Fibroblast of pulmonary artery (primary cell): ENCODE measurements around the gene RAB27B.
"Not testable (repeated sequence)": the region's sequence is repeated elsewhere in the genome, so short reads cannot be mapped to it uniquely, and the experiment has no call there.

Experiments used
- DNase-seq: peaks from one replicate; pipeline ENCODE4 v3.0.0-alpha.2; 2010; ENCODE audit warnings: low read depth
- H3K4me3 ChIP-seq: replicated peaks from 2 replicates; pipeline ENCODE4 v1.5.1; 2011; ENCODE audit warnings: low read depth, mild to moderate bottlenecking, control low read depth, low read length, moderate library complexity
- TF ChIP-seq, protein P1 (sequence below): IDR thresholded peaks from 2 replicates; pipeline ENCODE4 v1.5.1; 2011; ENCODE audit warnings: mild to moderate bottlenecking, control low read depth, low read length, inconsistent platforms; ENCODE audit errors: missing control alignments

Gene RAB27B

DNA sequence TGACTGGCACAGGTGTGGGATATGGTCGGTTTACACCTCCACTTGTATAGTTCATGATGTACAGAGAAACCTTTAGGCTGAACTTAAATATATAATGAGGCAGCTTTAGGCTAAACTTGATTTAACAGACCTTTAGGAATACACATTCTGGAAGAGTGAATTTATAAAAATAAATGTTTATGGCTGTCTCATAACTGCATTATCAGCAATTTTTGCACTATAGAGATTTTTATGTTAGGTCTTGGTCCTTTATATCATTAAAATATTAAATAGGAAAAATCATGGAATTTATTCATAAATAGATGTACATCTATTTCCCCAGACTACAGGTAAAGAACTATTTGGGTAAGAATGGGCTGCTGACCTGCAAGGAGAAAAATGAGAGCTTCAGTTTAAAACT is 19.8 kb downstream of the RAB27B start:
- TF ChIP-seq, protein P1, sequence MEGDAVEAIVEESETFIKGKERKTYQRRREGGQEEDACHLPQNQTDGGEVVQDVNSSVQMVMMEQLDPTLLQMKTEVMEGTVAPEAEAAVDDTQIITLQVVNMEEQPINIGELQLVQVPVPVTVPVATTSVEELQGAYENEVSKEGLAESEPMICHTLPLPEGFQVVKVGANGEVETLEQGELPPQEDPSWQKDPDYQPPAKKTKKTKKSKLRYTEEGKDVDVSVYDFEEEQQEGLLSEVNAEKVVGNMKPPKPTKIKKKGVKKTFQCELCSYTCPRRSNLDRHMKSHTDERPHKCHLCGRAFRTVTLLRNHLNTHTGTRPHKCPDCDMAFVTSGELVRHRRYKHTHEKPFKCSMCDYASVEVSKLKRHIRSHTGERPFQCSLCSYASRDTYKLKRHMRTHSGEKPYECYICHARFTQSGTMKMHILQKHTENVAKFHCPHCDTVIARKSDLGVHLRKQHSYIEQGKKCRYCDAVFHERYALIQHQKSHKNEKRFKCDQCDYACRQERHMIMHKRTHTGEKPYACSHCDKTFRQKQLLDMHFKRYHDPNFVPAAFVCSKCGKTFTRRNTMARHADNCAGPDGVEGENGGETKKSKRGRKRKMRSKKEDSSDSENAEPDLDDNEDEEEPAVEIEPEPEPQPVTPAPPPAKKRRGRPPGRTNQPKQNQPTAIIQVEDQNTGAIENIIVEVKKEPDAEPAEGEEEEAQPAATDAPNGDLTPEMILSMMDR = no peak
- no peak for DNase-seq
- no peak overlapping the region for H3K4me3 ChIP-seq

DNA sequence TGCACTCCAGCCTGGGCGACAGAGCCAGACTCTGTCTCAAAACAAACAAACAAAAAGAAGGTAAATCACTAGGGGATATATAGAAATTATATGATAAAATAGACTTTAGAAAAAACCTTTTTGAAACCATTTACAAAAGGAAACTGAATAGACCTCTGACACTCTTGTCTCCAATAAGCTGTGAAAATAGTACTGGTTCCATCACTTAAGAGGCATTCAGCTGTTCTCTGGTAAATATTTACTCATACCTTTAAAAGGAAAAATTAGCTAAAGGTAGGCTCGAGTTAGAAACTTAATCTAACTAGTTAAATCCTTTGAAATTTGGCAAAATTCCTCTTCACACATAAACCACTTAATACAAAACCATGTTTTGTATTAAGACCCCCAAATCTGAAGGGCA is 21.4 kb downstream of the RAB27B start:
- DNase-seq = no peak
- H3K4me3 ChIP-seq = no peak overlapping the region
- TF ChIP-seq, protein P1 = no peak

DNA sequence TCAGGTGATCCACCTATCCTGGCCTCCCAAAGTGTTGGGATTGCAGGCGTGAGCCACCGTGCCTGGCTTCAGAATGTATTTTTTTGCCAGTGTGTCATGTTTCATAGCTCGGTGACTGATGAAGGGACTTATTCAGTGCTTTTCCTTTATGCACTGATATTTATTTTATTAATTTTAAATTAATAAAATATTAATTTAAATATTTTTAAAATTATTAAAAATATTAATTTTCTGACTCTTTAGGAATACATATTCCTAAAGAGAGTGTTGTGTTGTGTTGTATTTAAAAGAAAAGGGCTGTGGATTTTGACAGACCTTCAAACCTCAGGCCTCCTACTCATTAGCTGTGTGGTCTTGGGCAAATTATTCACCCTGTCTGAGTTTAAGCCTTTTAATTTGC is 22.3 kb downstream of the RAB27B start:
- no peak for DNase-seq
- TF ChIP-seq, protein P1 = no peak
- H3K4me3 ChIP-seq = no peak overlapping the region

DNA sequence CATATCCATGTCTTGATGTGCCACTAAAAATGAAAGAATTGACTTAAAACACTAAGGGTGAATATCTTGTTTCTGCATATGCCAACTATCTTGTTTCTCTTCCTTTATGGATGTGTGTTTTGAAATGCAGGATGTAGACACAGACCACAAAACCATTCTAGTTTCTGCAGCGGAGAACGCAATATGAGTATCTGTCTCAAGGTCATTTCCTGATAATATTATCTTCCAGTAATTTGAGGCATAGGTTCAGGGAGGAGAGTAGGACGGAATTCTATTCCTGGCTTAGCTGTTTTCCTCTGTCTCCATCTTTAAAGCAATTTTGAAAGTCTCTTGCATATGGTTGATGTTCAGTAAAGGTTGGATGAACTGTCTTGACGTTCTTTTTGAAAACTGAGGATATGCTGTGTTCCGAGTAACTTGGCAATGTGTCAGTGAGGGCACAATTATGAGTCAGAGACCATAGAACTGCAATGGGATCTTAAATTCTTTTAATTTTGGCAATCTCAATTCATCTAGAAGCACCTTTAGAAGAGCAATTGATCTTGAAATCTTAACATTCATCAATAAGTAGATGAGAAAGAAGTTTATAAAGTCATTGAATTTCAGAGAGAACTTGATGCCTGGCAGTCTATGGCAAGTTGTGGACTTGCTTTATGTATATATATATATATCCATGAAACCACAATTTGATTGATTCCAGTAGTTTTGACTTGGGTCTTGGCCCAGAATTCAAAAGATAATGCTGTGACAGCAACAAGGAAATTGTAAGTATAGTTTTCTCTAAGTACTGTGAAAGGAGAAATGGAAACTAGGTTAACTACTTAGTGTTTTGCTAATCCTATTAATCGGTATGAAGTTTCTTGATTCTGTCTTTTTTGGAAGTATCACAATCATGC is 24.8 kb downstream of the RAB27B start:
- peak; percentile 60 for DNase-seq
- H3K4me3 ChIP-seq = peak overlapping the region; percentile 14
- TF ChIP-seq, protein P1 = no peak

DNA sequence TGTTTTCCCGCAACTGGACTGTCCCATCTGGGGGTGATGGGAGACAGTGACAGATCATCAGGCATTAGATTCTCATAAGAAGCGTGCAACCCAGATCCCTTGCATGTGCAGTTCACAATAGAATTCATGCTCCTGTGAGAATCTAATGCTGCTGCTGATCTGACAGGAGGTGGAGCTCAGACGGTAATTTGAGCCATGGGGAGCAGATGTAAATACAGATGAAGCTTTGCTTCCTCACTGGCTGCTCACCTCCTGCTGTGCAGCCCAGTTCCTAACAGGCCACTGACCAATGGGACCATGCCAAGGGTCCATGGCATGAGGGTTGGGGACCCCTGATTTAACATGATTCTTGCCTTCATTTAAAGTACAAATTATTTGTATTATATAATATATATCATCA is 26.8 kb downstream of the RAB27B start:
- H3K4me3 ChIP-seq = not testable (repeated sequence)

DNA sequence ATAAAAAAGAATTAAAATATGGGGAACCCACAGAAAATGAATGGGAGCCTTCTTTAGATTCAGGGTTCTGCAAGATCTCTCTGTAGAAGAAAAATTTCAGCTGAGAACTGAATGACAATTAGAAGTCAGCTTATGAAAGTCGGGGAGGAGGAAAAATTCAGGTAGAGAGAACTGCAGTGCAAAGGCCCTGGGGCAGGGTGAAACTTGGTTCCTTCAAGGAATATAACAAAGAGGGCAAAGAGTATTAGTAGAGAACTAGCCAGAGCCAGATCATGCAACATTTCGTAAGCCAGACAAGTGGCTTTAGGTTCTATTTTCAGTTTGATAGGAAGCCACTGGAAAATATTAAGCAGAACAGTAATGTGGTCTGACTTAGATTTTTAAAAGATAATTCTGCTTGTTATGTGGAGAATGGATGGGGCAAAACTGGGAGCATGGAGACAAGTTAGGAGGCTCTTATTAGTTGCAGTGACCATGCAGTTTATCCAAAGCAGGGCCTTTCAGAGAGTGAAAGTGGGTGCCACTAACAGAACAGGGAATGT is 27.9 kb downstream of the RAB27B start:
- H3K4me3 ChIP-seq = no peak overlapping the region
- TF ChIP-seq, protein P1 = no peak

More for the DNA sequence above, 26.8 kb downstream of the RAB27B start:
- not testable (repeated sequence) for DNase-seq

DNA sequence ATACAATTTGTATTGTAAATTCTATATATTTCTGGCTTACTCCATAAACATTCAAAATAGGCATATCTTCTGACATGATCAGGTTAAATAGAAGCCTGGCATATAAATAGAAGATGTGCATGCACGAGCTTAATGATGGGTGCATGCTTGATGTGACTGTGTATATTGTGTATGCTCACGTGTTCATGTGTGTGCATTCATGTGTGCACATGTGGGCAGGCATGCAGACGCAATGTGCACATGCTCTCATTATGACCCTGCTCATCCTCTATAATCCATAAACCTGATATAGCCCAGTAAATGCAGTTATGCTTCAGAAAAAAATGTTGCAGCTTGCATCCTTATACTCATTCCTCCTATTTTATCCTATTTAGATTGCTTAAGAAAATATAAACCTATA is 29.2 kb downstream of the RAB27B start:
- TF ChIP-seq, protein P1 = no peak
- no peak for DNase-seq
- no peak overlapping the region for H3K4me3 ChIP-seq

More for the DNA sequence above, 27.9 kb downstream of the RAB27B start:
- no peak for DNase-seq
